HG03342 (cell line): ENCODE data around the gene DNAJC27.
A peak's percentile ranks its signal among the peaks of the same experiment; 100 is the strongest.

ENCODE experiments used
- ATAC-seq: cut with Tn5 transposase; IDR thresholded peaks from one replicate; pipeline ENCODE4 v1.9.1; 2021; ENCODE audit warnings: mild to moderate bottlenecking, moderate library complexity; ENCODE audit not compliant: unreplicated experiment

DNAJC27 gene

GRCh38 chr2:24970483-24971285 lies 1.1 kb downstream of the DNAJC27 start:
- no peak for ATAC-seq

GRCh38 chr2:24969784-24970183 lies 2.0 kb downstream of the DNAJC27 start:
- no peak for ATAC-seq

- ATAC-seq = no peak
These were observed 9.9 kb downstream of the DNAJC27 start for GRCh38 chr2:24961903-24962302.

GRCh38 chr2:24959761-24960160 lies 12.0 kb downstream of the DNAJC27 start:
- ATAC-seq = no peak

- ATAC-seq = no peak
These were observed 13.3 kb downstream of the DNAJC27 start for GRCh38 chr2:24958411-24958935.

- ATAC-seq = no peak
These were observed 13.8 kb downstream of the DNAJC27 start for GRCh38 chr2:24957976-24958375.

GRCh38 chr2:24957221-24957620 lies 14.5 kb downstream of the DNAJC27 start:
- no peak for ATAC-seq

GRCh38 chr2:24955921-24956320 lies 15.8 kb downstream of the DNAJC27 start:
- ATAC-seq = no peak

- no peak for ATAC-seq
These were observed 16.5 kb downstream of the DNAJC27 start for GRCh38 chr2:24955232-24955631.

- no peak for ATAC-seq
These were observed 21.7 kb downstream of the DNAJC27 start for GRCh38 chr2:24950102-24950501.

GRCh38 chr2:24948506-24948905 lies 23.2 kb downstream of the DNAJC27 start:
- ATAC-seq = no peak

- ATAC-seq = no peak
These were observed 24.1 kb downstream of the DNAJC27 start for GRCh38 chr2:24947561-24948157.

- no peak for ATAC-seq
These were observed 25.8 kb downstream of the DNAJC27 start for GRCh38 chr2:24945907-24946306.

GRCh38 chr2:24943427-24944053 lies 28.2 kb downstream of the DNAJC27 start:
- ATAC-seq = no peak

- no peak for ATAC-seq
These were observed 32.4 kb downstream of the DNAJC27 start for GRCh38 chr2:24939353-24939752.

GRCh38 chr2:24937236-24937635 lies 34.5 kb downstream of the DNAJC27 start:
- no peak for ATAC-seq

- ATAC-seq = no peak
These were observed 36.6 kb downstream of the DNAJC27 start for GRCh38 chr2:24935145-24935544.

GRCh38 chr2:24932715-24933114 lies 39.0 kb downstream of the DNAJC27 start:
- ATAC-seq = no peak

GRCh38 chr2:24930768-24931167 lies 41.0 kb downstream of the DNAJC27 start:
- ATAC-seq = peak; percentile 76

- ATAC-seq = no peak
These were observed 42.5 kb downstream of the DNAJC27 start for GRCh38 chr2:24929230-24929629.

GRCh38 chr2:24928036-24928435 lies 43.7 kb downstream of the DNAJC27 start:
- ATAC-seq = no peak
